PC-9 (cell line): Measurements from ENCODE around the gene SCAPER.

Source experiments
- CTCF ChIP-seq: fragments of 200-600 bp; sonication (generic); conservative IDR thresholded peaks from 2 replicates; pipeline ENCODE4 v1.6.1; 2017; ENCODE audit warnings: mixed run types, antibody characterized with exemption, mild to moderate bottlenecking, moderate library complexity
- EZH2 ChIP-seq: fragments of 200-600 bp; sonication (generic); IDR thresholded peaks from 2 replicates; pipeline ENCODE4 v1.8.0; 2017; ENCODE audit warnings: antibody characterized with exemption, low read depth

GRCh38 chr15:76863123-76863522, 42.0 kb downstream of the SCAPER start:
- TF ChIP-seq CTCF (no peak), EZH2 (no peak)
